Natural killer cell (primary cell): ENCODE measurements around the gene TPM3. TPM values are rescaled to one million over a fixed set of nuclear protein-coding genes. Genes with fewer than 3 reads are reported as not detected.
A peak's percentile ranks its signal among the peaks of the same experiment; 100 is the strongest.

Source experiments
- ATAC-seq, 3 donors: fragments of 150-1000 bp in 2 of 3; fragments of 200-7000 bp in 1 of 3; cut with Tn5 transposase; 1 replicate in 1 of 3; 2 replicates in 2 of 3; pipeline ENCODE4 v1.10.0; 2021; ENCODE audit warnings: mild to moderate bottlenecking in 2 of 3, moderate library complexity in 2 of 3
- DNase-seq, 2 donors: peaks; one replicate each; pipeline versions ENCODE4 v3.0.0 to v3.0.0-alpha.2; 2013 to 2021; ENCODE audit warnings: mixed read lengths in 1 of 2
- H3K27ac ChIP-seq: one replicate; pipeline ENCODE4 v1.5.1; 2013; ENCODE audit warnings: mild to moderate bottlenecking, low read length
- H3K27me3 ChIP-seq: one replicate; pipeline ENCODE4 v1.6.1; 2013; ENCODE audit warnings: low read length; ENCODE audit not compliant: control insufficient read depth, insufficient read depth
- H3K36me3 ChIP-seq: one replicate; pipeline ENCODE4 v1.6.1; 2013; ENCODE audit warnings: low read length; ENCODE audit not compliant: control insufficient read depth, insufficient read depth
- H3K4me1 ChIP-seq: one replicate; pipeline ENCODE4 v1.6.1; 2013; ENCODE audit warnings: low read length; ENCODE audit not compliant: control insufficient read depth, insufficient read depth
- H3K4me3 ChIP-seq: one replicate; pipeline ENCODE4 v1.5.1; 2013; ENCODE audit warnings: low read length
- H3K9me3 ChIP-seq: one replicate; pipeline ENCODE4 v1.6.1; 2013; ENCODE audit warnings: low read length; ENCODE audit not compliant: control insufficient read depth, insufficient read depth
- H3K27ac Mint-ChIP-seq, 2 donors: one replicate each; pipeline ENCODE4 v1.8.0; 2022; ENCODE audit warnings: mild to moderate bottlenecking in 2 of 2, mixed read lengths in 2 of 2, moderate library complexity in 1 of 2
- H3K27me3 Mint-ChIP-seq, 2 donors: one replicate each; pipeline ENCODE4 v1.8.0; 2022; ENCODE audit warnings: low read depth in 2 of 2, mixed read lengths in 2 of 2
- H3K36me3 Mint-ChIP-seq: one replicate; pipeline ENCODE4 v1.8.0; 2022; ENCODE audit warnings: mixed read lengths
- H3K4me1 Mint-ChIP-seq, 2 donors: one replicate each; pipeline ENCODE4 v1.8.0; 2022; ENCODE audit warnings: mixed read lengths in 2 of 2
- H3K4me3 Mint-ChIP-seq: one replicate; pipeline ENCODE4 v1.8.0; 2022; ENCODE audit warnings: mild to moderate bottlenecking, moderate library complexity, mixed read lengths
- H3K9me3 Mint-ChIP-seq, 2 donors: one replicate each; pipeline ENCODE4 v1.8.0; 2022; ENCODE audit warnings: mixed read lengths in 2 of 2
- WGBS: methylation state at CpG from one replicate; pipeline ENCODE4 v1.1.7; 2013; ENCODE audit warnings: missing lambda C conversion rate; ENCODE audit not compliant: insufficient coverage; 5-methylcytosine and 5-hydroxymethylcytosine counted together
- intact Hi-C: fragments of 100-400 bp; cut with micrococcal nuclease; formaldehyde crosslinking; loops from one replicate; pipeline ENCODE4 v1.14.2; 2022
- total RNA-seq, 4 donors: library from RNA; stranded (reverse); fragments of 120-200 nt in 1 of 4; gene quantifications; one replicate each; pipeline versions ENCODE4 v1.2.3 to v1.2.4, GENCODE V29; 2013 to 2022
- TF ChIP-seq, protein P1 (sequence below): fragments of 200-600 bp; IDR thresholded peaks from one replicate; pipeline ENCODE4 v1.8.0; 2022; ENCODE audit warnings: antibody characterized with exemption

Gene TPM3
- total RNA-seq, 3 donors from 2014 or later (not counting 1 experiment from before 2014, with no cell fraction given): 516 to 622 (median 551) TPM

GRCh38 chr1:154183046-154183915, 8.6 kb downstream of the TPM3 start:
- TF ChIP-seq, protein P1, sequence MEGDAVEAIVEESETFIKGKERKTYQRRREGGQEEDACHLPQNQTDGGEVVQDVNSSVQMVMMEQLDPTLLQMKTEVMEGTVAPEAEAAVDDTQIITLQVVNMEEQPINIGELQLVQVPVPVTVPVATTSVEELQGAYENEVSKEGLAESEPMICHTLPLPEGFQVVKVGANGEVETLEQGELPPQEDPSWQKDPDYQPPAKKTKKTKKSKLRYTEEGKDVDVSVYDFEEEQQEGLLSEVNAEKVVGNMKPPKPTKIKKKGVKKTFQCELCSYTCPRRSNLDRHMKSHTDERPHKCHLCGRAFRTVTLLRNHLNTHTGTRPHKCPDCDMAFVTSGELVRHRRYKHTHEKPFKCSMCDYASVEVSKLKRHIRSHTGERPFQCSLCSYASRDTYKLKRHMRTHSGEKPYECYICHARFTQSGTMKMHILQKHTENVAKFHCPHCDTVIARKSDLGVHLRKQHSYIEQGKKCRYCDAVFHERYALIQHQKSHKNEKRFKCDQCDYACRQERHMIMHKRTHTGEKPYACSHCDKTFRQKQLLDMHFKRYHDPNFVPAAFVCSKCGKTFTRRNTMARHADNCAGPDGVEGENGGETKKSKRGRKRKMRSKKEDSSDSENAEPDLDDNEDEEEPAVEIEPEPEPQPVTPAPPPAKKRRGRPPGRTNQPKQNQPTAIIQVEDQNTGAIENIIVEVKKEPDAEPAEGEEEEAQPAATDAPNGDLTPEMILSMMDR: no peak
- ATAC-seq: peak; percentile 89 to 92 (median 92)
- Mint-ChIP-seq H3K27me3 (peaks cover 0 to 7% of the 10 kb centered on the region in 2 donors), H3K4me3 (peak overlapping the region; percentile 100), H3K36me3 (peaks cover 6% of the 10 kb centered on the region), H3K27ac (peak overlapping the region; percentile 92 to 97), H3K4me1 (peaks cover 51 to 52% of the 10 kb centered on the region in 2 donors), H3K9me3 (no peaks in the 10 kb centered on the region)
- DNase-seq: peak; percentile 91 to 96
- Histone ChIP-seq H3K27me3 (no peaks in the 10 kb centered on the region), H3K9me3 (no peaks in the 10 kb centered on the region), H3K4me3 (peak overlapping the region; percentile 88), H3K27ac (peak overlapping the region; percentile 92), H3K36me3 (peaks cover 8% of the 10 kb centered on the region), H3K4me1 (peaks cover 45% of the 10 kb centered on the region)
- intact Hi-C loops: loop anchor here (2.0 kb wide), 2 partner anchors 26 to 90 kb away; partner anchors contain the start of gene HAX1
- WGBS: 5% methylated on average over 41 of the region's 41 CpGs

DNA sequence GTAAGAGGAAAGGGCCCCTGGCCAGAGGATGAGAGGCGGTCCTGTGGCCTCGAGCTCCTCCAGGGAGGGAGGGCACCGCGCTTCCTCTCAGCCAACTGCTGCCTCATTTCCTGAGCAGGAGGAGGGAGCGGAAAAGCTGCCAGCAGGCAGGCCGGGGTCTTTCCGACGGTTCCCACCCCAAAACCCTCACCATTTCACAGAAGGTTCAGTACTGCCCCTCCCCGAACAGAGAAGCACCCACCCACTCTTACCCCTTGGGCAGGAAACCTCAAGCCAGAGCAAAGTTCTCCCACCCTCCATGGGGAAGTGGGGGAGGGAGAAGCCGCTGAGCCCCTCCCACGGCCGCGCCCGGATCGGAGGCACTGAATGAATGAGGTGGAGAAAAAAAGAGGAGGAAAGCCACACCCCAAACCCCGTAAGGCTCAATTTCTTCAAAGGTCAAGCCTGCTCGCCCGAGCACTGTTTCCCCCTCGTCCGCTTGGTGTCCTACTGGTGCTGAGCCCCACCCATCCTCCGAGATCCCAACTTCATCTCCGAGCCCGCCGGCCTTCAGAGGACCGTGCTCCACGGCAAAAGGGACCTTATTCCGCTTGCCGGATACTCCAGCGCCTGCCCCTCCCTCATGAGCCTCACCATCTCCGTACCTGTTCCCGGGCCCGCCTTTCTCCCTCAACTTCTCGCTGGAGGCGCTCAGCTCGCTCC, 9.4 kb downstream of the TPM3 start:
- no peaks in the 10 kb centered on the region for H3K9me3 ChIP-seq
- DNase-seq (peak; percentile 42 to 81), ATAC-seq (peak; percentile 51 to 69 (median 51))
- Mint-ChIP-seq H3K36me3 (peaks cover 6% of the 10 kb centered on the region), H3K4me3 (peak overlapping the region; percentile 100), H3K9me3 (no peaks in the 10 kb centered on the region), H3K27me3 (peaks cover 0 to 7% of the 10 kb centered on the region in 2 donors), H3K4me1 (peaks cover 58 to 59% of the 10 kb centered on the region in 2 donors), H3K27ac (peak overlapping the region; percentile 92 to 97)
- intact Hi-C loops: loop anchor here (2.0 kb wide), 2 partner anchors 26 to 90 kb away; partner anchors contain the start of gene HAX1
- TF ChIP-seq, protein P1: no peak
- H3K36me3 ChIP-seq: peaks cover 11% of the 10 kb centered on the region
- H3K27me3 ChIP-seq: no peaks in the 10 kb centered on the region
- H3K27ac ChIP-seq: peak overlapping the region; percentile 92
- H3K4me1 ChIP-seq: peaks cover 53% of the 10 kb centered on the region
- 0% methylated on average over 32 of the region's 35 CpGs for WGBS
- H3K4me3 ChIP-seq: peak overlapping the region; percentile 88

GRCh38 chr1:154181944-154182343, 10.0 kb downstream of the TPM3 start:
- Histone ChIP-seq H3K4me3 (peak overlapping the region; percentile 88), H3K27me3 (no peaks in the 10 kb centered on the region), H3K27ac (peak overlapping the region; percentile 92), H3K9me3 (no peaks in the 10 kb centered on the region), H3K36me3 (peaks cover 11% of the 10 kb centered on the region), H3K4me1 (peaks cover 56% of the 10 kb centered on the region)
- DNase-seq (no peak), ATAC-seq (no peak)
- intact Hi-C loops: loop anchor here (2.0 kb wide), 2 partner anchors 25 to 91 kb away; partner anchors contain the start of gene HAX1
- Mint-ChIP-seq H3K4me3 (peak overlapping the region; percentile 100), H3K27me3 (peaks cover 0 to 4% of the 10 kb centered on the region in 2 donors), H3K27ac (peak overlapping the region; percentile 92 to 97), H3K4me1 (peaks cover 64 to 65% of the 10 kb centered on the region in 2 donors), H3K36me3 (peaks cover 6% of the 10 kb centered on the region), H3K9me3 (no peaks in the 10 kb centered on the region)
- WGBS: 0% methylated on average over 6 of the region's 6 CpGs
- TF ChIP-seq, protein P1: no peak
